ENCODE results near the gene BIVM. TPM values are rescaled to one million over a fixed set of nuclear protein-coding genes. Genes with fewer than 3 reads are reported as not detected.
A peak's percentile ranks its signal among the peaks of the same experiment; 100 is the strongest.

The BIVM gene
- total RNA-seq, 3 donors from 2014 or later (not counting 1 experiment from before 2014, with no cell fraction given), result 16.7 to 31.6 (median 21.2) TPM

GRCh38 chr13:102852556-102852955 lies 53.6 kb downstream of the BIVM start:
- Mint-ChIP-seq H3K4me1 (peaks cover 47 to 56% of the 10 kb centered on the region in 2 donors), H3K27me3 (ENCODE audit: low read depth in 2 of 2) (no peaks in the 10 kb centered on the region), H3K27ac (peak overlapping the region; percentile 70 to 78), H3K36me3 (peaks cover 13% of the 10 kb centered on the region), H3K4me3 (no peak overlapping the region), H3K9me3 (no peaks in the 10 kb centered on the region)
- H3K36me3 ChIP-seq (ENCODE audit: control insufficient read depth, insufficient read depth, low read length), result peaks cover 49% of the 10 kb centered on the region
- no peaks in the 10 kb centered on the region for H3K9me3 ChIP-seq (ENCODE audit: control insufficient read depth, insufficient read depth, low read length)
- no peak overlapping the region for H3K4me3 ChIP-seq (ENCODE audit: low read length)
- peaks cover 16% of the 10 kb centered on the region for H3K4me1 ChIP-seq (ENCODE audit: control insufficient read depth, insufficient read depth, low read length)
- no peaks in the 10 kb centered on the region for H3K27me3 ChIP-seq (ENCODE audit: control insufficient read depth, insufficient read depth, low read length)
- ATAC-seq, result no peak
- no peak for TF ChIP-seq CTCF (IDR thresholded peaks at IDR 0.05)
- intact Hi-C loops (cut with micrococcal nuclease), result no loop called here
- H3K27ac ChIP-seq (ENCODE audit: low read length), result no peak overlapping the region
- 99% methylated on average over 3 of the region's 3 CpGs for WGBS (ENCODE audit: insufficient coverage)
- no peak for DNase-seq

- H3K27ac ChIP-seq (ENCODE audit: low read length), result no peak overlapping the region
- peaks cover 9% of the 10 kb centered on the region for H3K4me1 ChIP-seq (ENCODE audit: control insufficient read depth, insufficient read depth, low read length)
- H3K27ac Mint-ChIP-seq, result peak overlapping the region; percentile 78 to 88
- peak; percentile 55 to 82 (median 72) for ATAC-seq
- H3K27me3 ChIP-seq (ENCODE audit: control insufficient read depth, insufficient read depth, low read length), result no peaks in the 10 kb centered on the region
- no peak for TF ChIP-seq CTCF (IDR thresholded peaks at IDR 0.05)
- H3K4me3 Mint-ChIP-seq, result peak overlapping the region; percentile 26
- intact Hi-C loops (cut with micrococcal nuclease), result no loop called here
- H3K9me3 ChIP-seq (ENCODE audit: control insufficient read depth, insufficient read depth, low read length), result no peaks in the 10 kb centered on the region
- no peak overlapping the region for H3K4me3 ChIP-seq (ENCODE audit: low read length)
- H3K4me1 Mint-ChIP-seq, result peaks cover 39 to 48% of the 10 kb centered on the region in 2 donors
- H3K27me3 Mint-ChIP-seq (ENCODE audit: low read depth in 2 of 2), result no peaks in the 10 kb centered on the region
- peaks cover 27% of the 10 kb centered on the region for H3K36me3 Mint-ChIP-seq
- 96% methylated on average over 6 of the region's 7 CpGs for WGBS (ENCODE audit: insufficient coverage)
- H3K9me3 Mint-ChIP-seq, result no peaks in the 10 kb centered on the region
- peak in 1 of 2 donors; percentile 52 for DNase-seq
- H3K36me3 ChIP-seq (ENCODE audit: control insufficient read depth, insufficient read depth, low read length), result peaks cover 68% of the 10 kb centered on the region
Measured at GRCh38 chr13:102854675-102855074, 55.8 kb downstream of the BIVM start.

DNA sequence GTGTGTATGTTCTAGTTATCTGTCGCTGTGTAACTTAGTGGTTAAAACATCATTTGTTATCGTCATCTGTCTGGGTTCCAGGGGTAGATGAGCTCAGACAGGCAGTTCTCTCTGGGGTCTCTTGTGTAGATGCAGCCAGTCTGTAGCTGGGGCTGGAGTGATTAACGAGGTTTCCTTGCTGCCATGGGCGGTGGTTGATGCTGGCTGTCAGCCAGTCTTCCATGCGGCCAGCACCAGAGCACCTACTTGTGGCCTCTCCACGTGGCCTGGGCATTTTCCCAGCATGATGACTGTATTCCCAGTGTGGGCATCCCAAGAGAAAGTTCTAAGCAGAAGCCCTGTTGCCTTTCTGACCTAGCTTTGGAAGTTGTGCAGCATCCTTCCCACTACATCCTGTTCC lies 57.6 kb downstream of the BIVM start:
- Histone ChIP-seq H3K27me3 (ENCODE audit: control insufficient read depth, insufficient read depth, low read length) (no peaks in the 10 kb centered on the region), H3K4me3 (ENCODE audit: low read length) (no peak overlapping the region), H3K36me3 (ENCODE audit: control insufficient read depth, insufficient read depth, low read length) (peaks cover 83% of the 10 kb centered on the region), H3K4me1 (ENCODE audit: control insufficient read depth, insufficient read depth, low read length) (peaks cover 9% of the 10 kb centered on the region), H3K27ac (ENCODE audit: low read length) (no peak overlapping the region), H3K9me3 (ENCODE audit: control insufficient read depth, insufficient read depth, low read length) (no peaks in the 10 kb centered on the region)
- no peak overlapping the region for H3K4me3 Mint-ChIP-seq
- WGBS (ENCODE audit: insufficient coverage), result 83% methylated on average over 6 of the region's 6 CpGs
- no peaks in the 10 kb centered on the region for H3K9me3 Mint-ChIP-seq
- DNase-seq (no peak), ATAC-seq (no peak)
- no peaks in the 10 kb centered on the region for H3K27me3 Mint-ChIP-seq (ENCODE audit: low read depth in 2 of 2)
- peaks cover 33 to 42% of the 10 kb centered on the region in 2 donors for H3K4me1 Mint-ChIP-seq
- intact Hi-C loops (cut with micrococcal nuclease), result no loop called here
- H3K27ac Mint-ChIP-seq, result peak overlapping the region; percentile 43 to 45
- TF ChIP-seq CTCF (IDR thresholded peaks at IDR 0.05), result no peak
- H3K36me3 Mint-ChIP-seq, result peaks cover 34% of the 10 kb centered on the region

DNA sequence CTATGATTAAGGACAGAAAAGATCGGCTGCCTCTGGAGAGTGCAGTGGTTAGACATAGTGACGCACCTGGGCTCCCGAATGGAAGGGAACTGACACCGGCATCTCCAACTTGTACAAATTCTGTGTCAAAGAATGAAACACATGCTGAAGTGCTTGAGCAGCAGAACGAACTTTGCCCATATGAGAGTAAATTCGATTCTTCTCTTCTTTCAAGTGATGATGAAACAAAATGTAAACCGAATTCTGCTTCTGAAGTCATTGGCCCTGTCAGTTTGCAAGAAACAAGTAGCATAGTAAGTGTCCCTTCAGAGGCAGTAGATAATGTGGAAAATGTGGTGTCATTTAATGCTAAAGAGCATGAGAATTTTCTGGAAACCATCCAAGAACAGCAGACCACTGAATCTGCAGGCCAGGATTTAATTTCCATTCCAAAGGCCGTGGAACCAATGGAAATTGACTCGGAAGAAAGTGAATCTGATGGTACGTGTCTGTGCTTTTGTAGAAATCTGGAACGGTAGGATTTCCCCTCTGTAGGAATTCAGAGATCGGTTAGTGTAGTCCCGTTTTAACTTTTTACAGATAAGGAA lies 63.8 kb downstream of the BIVM start:
- H3K4me3 Mint-ChIP-seq, result no peak overlapping the region
- TF ChIP-seq CTCF (IDR thresholded peaks at IDR 0.05), result no peak
- no peaks in the 10 kb centered on the region for H3K27me3 Mint-ChIP-seq (ENCODE audit: low read depth in 2 of 2)
- peaks cover 41 to 44% of the 10 kb centered on the region in 2 donors for H3K4me1 Mint-ChIP-seq
- Histone ChIP-seq H3K27ac (ENCODE audit: low read length) (no peak overlapping the region), H3K4me1 (ENCODE audit: control insufficient read depth, insufficient read depth, low read length) (no peaks in the 10 kb centered on the region), H3K36me3 (ENCODE audit: control insufficient read depth, insufficient read depth, low read length) (peaks cover 95% of the 10 kb centered on the region), H3K4me3 (ENCODE audit: low read length) (no peak overlapping the region), H3K9me3 (ENCODE audit: control insufficient read depth, insufficient read depth, low read length) (no peaks in the 10 kb centered on the region), H3K27me3 (ENCODE audit: control insufficient read depth, insufficient read depth, low read length) (no peaks in the 10 kb centered on the region)
- H3K9me3 Mint-ChIP-seq, result no peaks in the 10 kb centered on the region
- H3K27ac Mint-ChIP-seq, result no peak overlapping the region
- ATAC-seq (no peak), DNase-seq (no peak)
- 98% methylated on average over 13 of the region's 13 CpGs for WGBS (ENCODE audit: insufficient coverage)
- H3K36me3 Mint-ChIP-seq, result peaks cover 64% of the 10 kb centered on the region
- intact Hi-C loops (cut with micrococcal nuclease), result no loop called here
